Tibial nerve (tissue), 4 donors: ENCODE data around the gene MCCC1.

Experiments used
- EP300 ChIP-seq, 2 donors: sonication (generic); formaldehyde crosslinking; IDR thresholded peaks; one replicate each; pipeline ENCODE4 v1.6.1; 2017; ENCODE audit warnings: antibody characterized with exemption in 2 of 2, mild to moderate bottlenecking in 1 of 2
- POLR2A ChIP-seq, 2 donors: fragments of 450-650 bp; IDR thresholded peaks; one replicate each; pipeline ENCODE4 v1.6.1; 2017; ENCODE audit warnings: antibody characterized with exemption in 2 of 2, mild to moderate bottlenecking in 2 of 2, moderate library complexity in 2 of 2
- TF ChIP-seq, protein P1 (sequence below), 5 experiments: fragments of 200-600 bp in 3 of 5; fragments of 450-650 bp in 2 of 5; sonication (generic) in 3 of 5; IDR thresholded peaks; one replicate each; pipeline ENCODE4 v1.5.1; 2016 to 2019; ENCODE audit warnings: antibody characterized with exemption in 5 of 5, mild to moderate bottlenecking in 3 of 5, moderate library complexity in 2 of 5

DNA sequence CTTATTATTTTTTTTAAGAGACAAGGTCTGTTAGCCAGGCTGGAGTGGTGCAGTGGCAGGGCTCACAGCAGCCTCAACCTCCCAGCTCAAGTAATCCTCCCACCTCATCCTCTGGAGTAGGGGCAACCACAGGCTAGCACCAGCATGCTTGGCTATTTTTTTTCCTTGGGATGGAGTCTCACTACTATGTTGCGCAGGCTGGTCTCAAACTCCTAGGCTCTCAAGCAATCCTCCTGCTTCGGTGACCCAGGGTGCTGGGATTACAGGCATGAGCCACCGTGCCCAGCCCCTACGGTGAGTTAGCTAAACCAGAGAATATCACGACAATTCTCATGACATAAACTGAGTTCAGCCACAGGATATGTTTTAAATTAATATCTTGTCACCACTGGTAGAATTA lies 120.9 kb downstream of the MCCC1 start:
- TF ChIP-seq, protein P1, sequence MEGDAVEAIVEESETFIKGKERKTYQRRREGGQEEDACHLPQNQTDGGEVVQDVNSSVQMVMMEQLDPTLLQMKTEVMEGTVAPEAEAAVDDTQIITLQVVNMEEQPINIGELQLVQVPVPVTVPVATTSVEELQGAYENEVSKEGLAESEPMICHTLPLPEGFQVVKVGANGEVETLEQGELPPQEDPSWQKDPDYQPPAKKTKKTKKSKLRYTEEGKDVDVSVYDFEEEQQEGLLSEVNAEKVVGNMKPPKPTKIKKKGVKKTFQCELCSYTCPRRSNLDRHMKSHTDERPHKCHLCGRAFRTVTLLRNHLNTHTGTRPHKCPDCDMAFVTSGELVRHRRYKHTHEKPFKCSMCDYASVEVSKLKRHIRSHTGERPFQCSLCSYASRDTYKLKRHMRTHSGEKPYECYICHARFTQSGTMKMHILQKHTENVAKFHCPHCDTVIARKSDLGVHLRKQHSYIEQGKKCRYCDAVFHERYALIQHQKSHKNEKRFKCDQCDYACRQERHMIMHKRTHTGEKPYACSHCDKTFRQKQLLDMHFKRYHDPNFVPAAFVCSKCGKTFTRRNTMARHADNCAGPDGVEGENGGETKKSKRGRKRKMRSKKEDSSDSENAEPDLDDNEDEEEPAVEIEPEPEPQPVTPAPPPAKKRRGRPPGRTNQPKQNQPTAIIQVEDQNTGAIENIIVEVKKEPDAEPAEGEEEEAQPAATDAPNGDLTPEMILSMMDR (IDR thresholded peaks at IDR 0.05): no peak
- TF ChIP-seq EP300 (IDR thresholded peaks at IDR 0.05) (no peak), POLR2A (IDR thresholded peaks at IDR 0.05) (no peak)
